H1 (cell line): ENCODE results near the gene MREG. TPM values are rescaled to one million over a fixed set of nuclear protein-coding genes. Genes with fewer than 3 reads are reported as not detected.

Source experiments
- CBX5 ChIP-seq: fragments of 300-800, 300-1000 bp; sonication (generic); IDR thresholded peaks from 2 replicates; pipeline ENCODE4 v1.7.1; 2016; ENCODE audit warnings: antibody characterized with exemption, low read length, low read depth
- CEBPB ChIP-seq: IDR thresholded peaks from 2 replicates; pipeline ENCODE4 v1.6.1; 2012; ENCODE audit warnings: low read depth, low read length
- CHD1 ChIP-seq: IDR thresholded peaks from 2 replicates; pipeline ENCODE4 v1.6.1; 2012; ENCODE audit warnings: low read depth, low read length, improper control_type of control experiment
- CHD7 ChIP-seq: fragments of 300-600 bp; sonication (generic); IDR thresholded peaks from 2 replicates; pipeline ENCODE4 v1.7.1; 2012; ENCODE audit warnings: low read length, moderate library complexity, mild to moderate bottlenecking, inconsistent platforms; ENCODE audit not compliant: insufficient replicate concordance
- E2F6 ChIP-seq: IDR thresholded peaks from 2 replicates; pipeline ENCODE4 v1.6.1; 2012; ENCODE audit warnings: inconsistent platforms
- HDAC6 ChIP-seq: IDR thresholded peaks from one replicate; pipeline ENCODE4 v1.7.1; 2012; ENCODE audit warnings: low read depth, mild to moderate bottlenecking, inconsistent platforms, low read length, moderate library complexity
- KDM5A ChIP-seq: fragments of 200-600 bp; IDR thresholded peaks from 2 replicates; pipeline ENCODE4 v1.7.1; 2012; ENCODE audit warnings: mild to moderate bottlenecking, low read length, inconsistent platforms, mixed read lengths
- NRF1 ChIP-seq: IDR thresholded peaks from 2 replicates; pipeline ENCODE4 v1.6.1; 2011; ENCODE audit warnings: mild to moderate bottlenecking, low read depth, low read length, improper control_type of control experiment
- SIX5 ChIP-seq: IDR thresholded peaks from 2 replicates; pipeline ENCODE4 v1.6.1; 2011; ENCODE audit warnings: mild to moderate bottlenecking, low read depth, low read length
- SP2 ChIP-seq: IDR thresholded peaks from 2 replicates; pipeline ENCODE4 v1.6.1; 2012; ENCODE audit warnings: mild to moderate bottlenecking, low read length, inconsistent platforms
- SP4 ChIP-seq: IDR thresholded peaks from 2 replicates; pipeline ENCODE4 v1.6.1; 2012; ENCODE audit warnings: low read length, inconsistent platforms
- TBP ChIP-seq: IDR thresholded peaks from 2 replicates; pipeline ENCODE4 v1.6.1; 2011; ENCODE audit warnings: low read depth, low read length, improper control_type of control experiment
- polyA plus RNA-seq, 7 experiments: library from polyadenylated mRNA; depleted of rRNA in 3 of 7; stranded (reverse) in 5 of 7; unstranded in 2 of 7; fragments of >200 nt in 5 of 7; fragments of 200-250 nt in 2 of 7; gene quantifications; 1 replicate in 5 of 7; 2 replicates in 1 of 7; 4 replicates in 1 of 7; pipeline versions ENCODE4 v1.2.1 to v1.2.3, GENCODE V29; 2011 to 2013; ENCODE audit warnings: missing spikeins in 2 of 7, mixed read lengths in 2 of 7
- total RNA-seq: library from RNA; stranded (reverse); fragmentation: NEBNext Ultra II Directional; extraction: Animal tissue kit (Norgen Biotek cat#: 25700); gene quantifications from 2 replicates; pipeline ENCODE4 v1.2.1, GENCODE V29; 2021

The MREG gene
- total and polyA plus RNA-seq, 2 of the 8 experiments (the other 6 are each of a cell fraction or from before 2014, with no cell fraction given) = 7.5 to 31.9 TPM

GRCh38 chr2:215915441-215915840 lies 97.9 kb downstream of the MREG start (continued):
- TF ChIP-seq CHD7 (no peak), E2F6 (no peak), CBX5 (no peak), HDAC6 (no peak), CEBPB (no peak), KDM5A (no peak), CHD1 (no peak), SP4 (no peak), SIX5 (no peak), NRF1 (no peak), SP2 (no peak), TBP (no peak)
